ENCODE measurements around the gene BDKRB2. TPM values are rescaled to one million over a fixed set of nuclear protein-coding genes. Genes with fewer than 3 reads are reported as not detected.

Gene BDKRB2
- total and polyA plus RNA-seq, 2 of the 4 experiments (the other 2 are of a cell fraction), result 60.9 to 73.1 TPM

- Histone ChIP-seq H3K4me3 (ENCODE audit: insufficient read depth, low read depth, low read length) (no peak overlapping the region), H2AK5ac (ENCODE audit: low read depth, low read length) (peak overlapping the region; percentile 95), H4K5ac (ENCODE audit: low read depth, low read length) (peak overlapping the region; percentile 63), H3K9ac (ENCODE audit: low read depth, low read length) (0 out of 2 replicates have a peak overlapping the region, but pooled peaks have one; percentile 5), H4K20me1 (ENCODE audit: insufficient read depth, low read length) (peaks cover 7% of the 10 kb centered on the region), H3K4me2 (ENCODE audit: low read depth, low read length) (no peak overlapping the region), H2BK20ac (ENCODE audit: low read depth, low read length) (peak overlapping the region; percentile 60; the same call in 1 of the 2 replicates), H3K27ac (ENCODE audit: insufficient read depth, low read length) (peak overlapping the region; percentile 58), H3K9me3 (ENCODE audit: control insufficient read depth, insufficient read depth, low read length) (no peaks in the 10 kb centered on the region), H2BK120ac (ENCODE audit: low read depth, low read length) (peak overlapping the region; percentile 75; the same call in 1 of the 2 replicates), H4K8ac (ENCODE audit: low read depth in 2 of 2, low read length in 2 of 2) (peak overlapping the region; percentile 6 to 75), H3K36me3 (ENCODE audit: control insufficient read depth, insufficient read depth, low read length) (peaks cover 45% of the 10 kb centered on the region), H3K79me1 (ENCODE audit: low read depth in 1 of 2, low read length in 2 of 2) (peaks cover 28 to 70% of the 10 kb centered on the region in 2 experiments; a peak in 3 of 4 replicates), H3K4me1 (ENCODE audit: control insufficient read depth, insufficient read depth, low read length) (peaks cover 18% of the 10 kb centered on the region), H2BK5ac (ENCODE audit: low read depth, low read length, poor library complexity, severe bottlenecking) (peak overlapping the region; percentile 80), H4K91ac (ENCODE audit: insufficient read depth, low read depth, low read length) (peak overlapping the region; percentile 83), H3K56ac (ENCODE audit: extremely low read depth, insufficient read depth, low read length) (no peak overlapping the region), H3K9me1 (ENCODE audit: insufficient read depth, low read length) (peaks cover 15% of the 10 kb centered on the region), H3K23ac (ENCODE audit: low read depth, low read length) (peak overlapping the region; percentile 58; the same call in 1 of the 2 replicates), H2AFZ (replicated peaks; ENCODE audit: low read length, poor library complexity) (peak overlapping the region; percentile 81), H2AK9ac (replicated peaks; ENCODE audit: low read depth, low read length, poor library complexity) (peak overlapping the region; percentile 10), H3K27me3 (ENCODE audit: control insufficient read depth, insufficient read depth, low read length) (no peaks in the 10 kb centered on the region), H2BK15ac (ENCODE audit: low read depth, low read length) (peak overlapping the region; percentile 40; the same call in 2 of the 3 replicates), H3K4ac (ENCODE audit: low read depth, low read length) (peak overlapping the region; percentile 68), H3K14ac (replicated peaks; ENCODE audit: low read depth, low read length) (peak overlapping the region; percentile 79; the same call in 1 of the 2 replicates), H3K18ac (ENCODE audit: low read depth, low read length) (peak overlapping the region; percentile 33)
- intact Hi-C loops (cut with micrococcal nuclease) (no loop called here), dilution Hi-C loops (cut with HindIII; ENCODE audit: low sequenced_read_pairs, unreplicated experiment) (no loop called here), in situ Hi-C loops (cut with MboI; ENCODE audit: low sequenced_read_pairs) (no loop called here)
- WGBS, 2 experiments (ENCODE audit: extremely low coverage in 2 of 2, insufficient read length in 1 of 2), result 100% methylated on average over 1 of the region's 3 CpGs; no CpG with 5 or more reads in 1 of the 2 experiments
- DNase-seq, result peak; percentile 85
- BruUV-seq (replicated peaks), result no TSS peak
- CTCF ChIA-PET, result no interaction called here
- POLR2A ChIA-PET (ENCODE audit: unreplicated experiment), result no interaction called here
- 0 out of 2 replicates have a peak, but pooled peaks have one; percentile 22 for TF ChIP-seq POLR2A (IDR thresholded peaks at IDR 0.05; ENCODE audit: low read depth, low read length)
- TF ChIP-seq ELK1 (IDR thresholded peaks at IDR 0.05; ENCODE audit: borderline replicate concordance, low read depth, low read length), result no peak
- TF ChIP-seq CTCF (conservative IDR thresholded peaks at IDR 0.05; ENCODE audit: low read depth, low read length), result no peak
- TF ChIP-seq BHLHE40 (IDR thresholded peaks at IDR 0.05; ENCODE audit: low read depth, low read length), result no peak
- TF ChIP-seq RCOR1 (IDR thresholded peaks at IDR 0.05; ENCODE audit: insufficient replicate concordance, low read length), result no peak
- no peak for TF ChIP-seq FOS (IDR thresholded peaks at IDR 0.05; ENCODE audit: low read depth, low read length)
- ATAC-seq (ENCODE audit: low read depth), result peak; percentile 25
Observed at GRCh38 chr14:96245710-96246538, 41.3 kb downstream of the BDKRB2 start.

Data from IMR-90 (cell line).